GM21447 (cell line): Measurements from ENCODE around the gene RABGAP1L.
"Not testable (repeated sequence)": the region's sequence is repeated elsewhere in the genome, so short reads cannot be mapped to it uniquely, and the experiment has no call there.

ENCODE experiments used
- ATAC-seq: cut with Tn5 transposase; IDR thresholded peaks from one replicate; pipeline ENCODE4 v1.9.1; 2021; ENCODE audit not compliant: unreplicated experiment

The RABGAP1L gene

DNA sequence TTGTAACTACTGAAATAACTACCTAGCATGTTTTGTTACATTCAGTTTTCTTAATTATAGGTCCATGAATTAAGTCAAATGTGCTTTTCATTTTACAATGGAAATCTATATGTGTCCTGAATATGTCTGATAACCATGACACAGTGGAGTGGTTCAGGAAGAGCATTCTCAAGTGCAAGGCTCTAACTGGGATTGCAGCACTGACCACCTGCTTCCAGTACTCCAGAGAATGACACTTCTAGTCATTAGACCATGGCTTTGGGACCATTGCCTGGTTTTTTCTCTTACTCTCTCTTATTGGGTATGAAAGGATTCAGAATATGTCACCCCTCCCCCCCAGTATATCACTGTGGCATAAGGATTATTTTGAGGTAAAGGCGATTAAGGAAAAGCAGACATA is 635.5 kb downstream of the RABGAP1L start:
- ATAC-seq = no peak

DNA sequence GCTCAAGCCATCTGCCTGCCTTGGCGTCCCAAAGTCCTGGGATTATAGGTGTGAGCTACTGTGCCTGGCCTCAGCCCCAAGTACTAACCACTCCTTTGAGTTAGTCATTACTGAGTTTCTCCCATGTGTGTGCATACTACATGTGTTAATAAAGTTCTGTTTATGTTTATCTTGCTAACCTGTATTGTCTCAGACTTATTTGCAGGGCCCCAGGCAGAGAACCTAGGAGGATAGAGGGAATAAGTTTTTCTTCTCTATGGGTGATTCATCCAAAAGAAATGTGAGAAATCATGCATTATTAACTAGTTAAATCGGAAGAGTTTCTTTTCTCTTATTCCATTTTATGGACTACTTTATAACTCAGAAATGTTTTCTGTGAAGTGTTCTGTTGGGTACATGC is 636.5 kb downstream of the RABGAP1L start:
- ATAC-seq = no peak

DNA sequence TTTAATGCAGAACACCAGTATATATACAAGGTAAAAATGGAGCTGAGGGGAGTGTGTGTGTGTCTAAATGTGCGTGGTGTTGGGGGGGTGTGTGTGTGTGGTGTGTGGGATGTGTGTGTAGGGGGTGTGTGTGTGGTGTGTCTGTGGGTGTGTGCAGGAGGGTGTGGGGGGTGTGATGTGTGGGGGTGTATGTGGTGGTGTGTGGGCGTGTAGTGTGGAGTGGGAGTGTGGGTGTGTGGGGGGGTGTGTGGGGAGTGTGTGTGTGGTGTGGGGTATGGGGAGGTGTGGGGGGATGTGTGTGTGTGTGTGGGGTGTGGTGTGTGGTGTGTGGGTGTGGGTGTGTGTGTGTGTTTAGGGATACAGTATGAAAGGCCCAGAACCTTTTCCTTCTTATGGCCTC is 638.1 kb downstream of the RABGAP1L start:
- no peak for ATAC-seq

DNA sequence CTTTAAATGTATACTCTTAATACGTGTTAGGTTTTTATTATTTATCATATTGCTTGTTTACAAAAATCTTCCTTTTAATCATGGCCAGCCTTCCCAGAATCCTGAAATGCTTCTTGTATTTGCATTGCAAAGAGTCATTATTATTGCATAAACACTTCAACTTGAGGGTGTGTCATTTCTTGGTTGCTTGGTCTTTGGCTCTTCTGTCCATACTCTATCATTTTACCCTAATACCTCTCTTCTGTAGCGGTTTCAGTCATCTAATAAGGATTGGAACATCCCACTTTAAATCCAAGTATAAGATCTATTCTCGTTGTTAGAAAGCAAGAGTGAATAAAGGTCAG is 639.8 kb downstream of the RABGAP1L start:
- no peak for ATAC-seq

DNA sequence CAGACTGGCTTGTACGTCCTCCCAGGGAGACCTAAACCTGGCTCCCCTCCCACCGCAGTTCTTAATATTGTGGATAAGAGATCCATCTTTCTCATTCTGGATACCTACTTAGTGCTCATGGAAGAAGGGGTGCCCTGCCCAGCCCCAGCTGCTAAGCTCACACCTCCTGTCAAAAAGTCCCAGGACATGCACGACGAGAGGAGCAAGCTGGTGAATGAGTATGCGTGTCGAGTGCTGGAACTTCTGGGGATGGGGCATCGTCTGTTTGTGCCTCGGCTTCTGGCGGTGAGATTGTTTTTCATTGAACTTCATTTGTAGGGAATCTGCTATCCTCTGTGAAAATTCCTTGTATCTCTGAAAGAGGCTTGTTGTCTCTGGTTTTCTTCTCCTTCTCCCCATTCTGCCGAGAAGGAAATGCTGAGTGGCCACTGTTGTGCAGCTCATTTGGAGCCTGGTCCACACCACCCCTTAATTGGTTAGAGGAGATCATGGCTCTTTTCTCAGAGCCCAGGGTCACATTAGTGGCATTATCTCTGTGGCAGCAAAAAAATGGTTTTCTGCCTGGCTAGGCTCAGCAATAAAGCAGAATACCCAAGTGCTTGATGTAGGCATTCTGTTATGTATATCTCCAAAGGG is 641.0 kb downstream of the RABGAP1L start:
- no peak for ATAC-seq

DNA sequence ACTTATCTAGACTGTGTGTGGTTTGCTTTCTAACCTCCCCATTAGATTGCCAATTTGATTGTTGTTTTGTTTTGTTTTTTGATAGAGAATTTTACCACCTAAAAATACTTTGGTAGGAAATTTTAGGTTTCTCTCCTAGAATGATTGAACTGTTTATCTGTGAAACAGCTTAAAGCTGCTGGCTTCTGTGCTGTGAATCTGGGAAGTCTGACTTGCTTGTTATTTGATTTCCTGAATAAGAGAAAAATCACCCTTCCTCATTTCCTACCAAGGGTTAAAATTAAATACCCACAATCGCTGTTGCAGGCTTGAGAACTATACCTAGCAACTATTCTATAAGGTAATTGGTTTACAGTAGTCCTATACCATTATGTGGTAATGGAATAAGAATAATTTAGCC is 641.6 kb downstream of the RABGAP1L start:
- no peak for ATAC-seq

DNA sequence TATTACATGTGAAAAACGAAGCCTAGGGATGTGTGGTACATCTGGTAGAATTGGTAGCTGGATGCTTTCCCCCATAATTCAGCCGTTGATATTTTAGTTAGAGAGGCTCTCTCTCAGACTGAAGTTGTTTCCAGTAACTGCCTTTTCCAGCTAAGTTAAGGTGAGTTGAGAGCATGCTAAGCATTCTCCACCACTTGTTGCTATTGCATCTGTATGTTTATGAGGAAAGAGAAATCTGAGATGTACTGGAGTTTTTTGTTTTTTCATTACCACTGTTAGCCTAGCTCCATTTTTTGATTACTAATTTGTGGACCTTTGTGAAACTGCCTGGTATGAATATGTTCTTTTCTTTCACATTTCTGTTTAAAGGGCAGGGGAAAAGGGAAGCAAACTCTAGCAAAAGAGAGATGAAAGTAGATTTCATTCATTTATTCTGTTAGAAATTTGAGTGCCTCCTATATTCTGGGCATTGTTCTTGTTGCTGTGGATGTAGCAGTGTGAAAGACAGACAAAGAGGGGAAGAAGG is 650.5 kb downstream of the RABGAP1L start:
- no peak for ATAC-seq

DNA sequence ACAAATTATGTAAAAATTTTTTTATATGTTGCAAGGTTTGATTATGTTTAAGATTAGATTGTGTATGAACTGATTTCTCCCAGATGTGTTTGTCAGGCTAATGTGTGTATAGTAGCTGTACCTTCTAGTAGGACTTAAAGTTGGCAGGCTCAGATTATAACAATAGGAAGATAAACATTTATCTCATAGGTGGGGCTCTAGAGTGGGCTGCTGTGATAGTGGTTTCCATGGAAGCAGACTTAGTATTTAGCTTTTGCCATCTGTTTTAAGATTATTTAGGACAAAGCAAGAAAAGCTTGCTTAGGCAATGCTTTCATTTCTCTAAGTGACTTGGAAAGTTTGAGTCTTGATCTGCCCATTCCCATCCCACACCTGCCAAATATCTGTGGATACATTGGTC is 652.7 kb downstream of the RABGAP1L start:
- ATAC-seq = no peak

DNA sequence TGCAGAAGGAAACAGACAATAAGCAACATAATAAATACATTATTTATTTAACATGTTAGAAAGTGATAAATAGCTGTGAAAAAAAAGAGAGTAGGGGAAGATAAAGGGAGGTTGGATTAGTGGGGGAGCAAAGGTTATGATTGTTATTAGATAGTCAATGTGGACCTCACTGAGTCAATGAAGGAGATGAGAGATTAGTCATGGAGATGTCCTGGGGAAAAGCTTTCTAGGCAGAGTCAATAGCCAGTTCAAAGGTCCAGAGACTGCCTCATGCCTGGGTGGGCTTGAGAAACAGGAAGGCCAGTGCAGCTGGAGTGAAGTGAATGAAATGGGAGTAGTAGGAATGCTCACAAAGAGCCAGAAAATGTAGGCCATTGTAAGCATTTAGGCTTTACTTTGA is 653.3 kb downstream of the RABGAP1L start:
- ATAC-seq = no peak

DNA sequence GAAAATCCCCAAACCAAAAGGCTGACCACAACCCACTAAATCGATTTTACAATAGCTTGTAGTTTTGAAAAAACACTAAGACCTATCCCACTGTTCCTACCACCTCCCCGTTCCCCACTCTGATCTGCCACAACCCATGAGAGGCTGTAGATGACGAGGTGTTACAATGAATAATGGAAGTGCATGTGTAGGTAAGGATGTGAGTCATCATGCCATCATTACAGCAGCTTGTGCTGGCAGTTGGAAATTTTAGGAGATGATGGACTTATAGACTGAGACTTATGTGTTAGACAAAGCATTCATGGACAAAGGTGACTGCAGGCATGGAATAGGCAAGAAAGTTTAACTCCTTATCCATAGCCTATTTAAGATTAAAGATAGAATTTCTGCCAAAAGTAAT is 655.7 kb downstream of the RABGAP1L start:
- ATAC-seq = peak; percentile 46

DNA sequence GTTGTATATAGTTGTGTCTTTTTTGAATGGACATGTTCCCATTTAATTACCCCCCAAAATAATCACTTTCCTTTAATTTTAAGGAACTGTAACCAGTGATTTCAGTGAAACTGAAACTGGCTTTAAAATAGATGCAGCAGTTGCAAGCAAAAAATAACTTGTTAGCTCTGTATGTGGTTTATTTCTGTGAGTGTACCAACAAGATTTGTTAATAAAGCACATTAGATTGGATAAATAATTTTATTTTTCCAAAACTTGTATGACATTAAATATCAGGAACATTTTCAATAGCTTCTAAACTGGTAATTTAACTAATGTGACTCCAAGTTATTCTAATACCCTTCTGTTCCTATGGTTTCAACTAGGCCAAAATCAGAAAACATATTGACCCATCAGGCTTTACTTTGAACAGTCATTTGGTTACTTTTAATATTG is 656.2 kb downstream of the RABGAP1L start:
- peak; percentile 57 for ATAC-seq

DNA sequence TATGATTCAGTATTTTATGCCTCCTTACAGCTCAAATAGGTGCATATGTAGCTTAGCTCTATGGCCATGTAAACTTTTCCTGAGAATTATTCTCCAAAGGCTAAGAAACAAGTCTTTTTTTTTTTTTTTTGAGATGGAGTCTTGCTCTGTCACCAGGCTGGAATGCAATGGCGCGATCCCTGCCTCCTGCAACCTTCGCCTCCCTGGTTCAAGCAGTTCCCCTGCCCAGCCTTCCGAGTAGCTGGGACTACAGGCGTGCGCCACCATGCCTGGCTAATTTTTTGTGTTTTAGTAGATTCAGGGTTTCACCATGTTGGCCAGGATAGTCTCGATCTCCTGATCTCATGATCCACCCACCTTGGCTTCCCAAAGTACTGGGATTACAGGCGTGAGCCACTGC is 657.3 kb downstream of the RABGAP1L start:
- ATAC-seq = not testable (repeated sequence)

DNA sequence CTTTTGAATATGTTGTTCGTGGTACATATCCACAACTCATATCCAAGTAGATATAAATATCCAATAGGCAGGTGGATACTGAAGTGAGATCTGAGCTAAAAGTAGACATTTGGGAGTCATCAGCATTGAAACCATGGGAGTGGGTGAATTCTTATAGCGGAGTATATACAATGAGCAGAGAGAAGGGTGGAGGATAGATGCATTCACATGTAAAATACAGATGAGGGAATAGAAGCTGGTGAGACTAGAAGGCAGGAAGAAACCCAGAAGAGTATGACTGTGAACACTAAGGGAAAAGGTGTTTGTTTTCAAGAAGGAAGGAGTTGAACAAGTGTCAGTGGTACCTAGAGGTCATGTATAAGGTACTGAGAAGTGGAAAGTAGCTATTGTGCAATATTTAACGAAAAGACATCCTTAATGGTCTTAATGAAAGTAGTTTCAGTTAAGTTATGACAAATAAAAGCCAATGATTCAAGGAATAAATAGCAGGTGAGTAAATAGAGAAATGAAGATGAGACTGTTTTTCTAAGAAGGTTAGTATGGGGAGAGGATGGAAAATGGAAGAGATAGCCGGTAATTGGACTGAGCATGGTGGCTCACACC is 658.8 kb downstream of the RABGAP1L start:
- peak; percentile 41 for ATAC-seq

DNA sequence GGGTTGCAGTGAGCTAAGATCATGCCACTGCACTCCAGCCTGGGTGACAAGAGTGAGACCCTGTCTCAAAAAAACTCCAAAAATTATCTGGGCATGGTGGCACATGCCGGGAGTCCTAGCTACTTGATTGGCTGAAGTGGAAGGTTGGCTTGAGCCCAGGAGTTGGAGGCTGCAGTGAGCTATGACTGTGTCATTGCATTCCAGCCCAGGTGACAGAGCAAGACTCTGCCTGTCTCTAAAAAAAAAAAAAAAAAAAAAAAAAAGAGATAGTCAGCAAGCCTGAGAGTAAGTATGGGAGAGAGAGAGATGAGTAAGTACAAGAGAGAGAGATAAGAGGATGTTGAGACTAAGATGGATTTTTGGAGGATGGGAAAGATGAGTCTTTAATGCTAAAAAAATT is 659.6 kb downstream of the RABGAP1L start:
- ATAC-seq = no peak

DNA sequence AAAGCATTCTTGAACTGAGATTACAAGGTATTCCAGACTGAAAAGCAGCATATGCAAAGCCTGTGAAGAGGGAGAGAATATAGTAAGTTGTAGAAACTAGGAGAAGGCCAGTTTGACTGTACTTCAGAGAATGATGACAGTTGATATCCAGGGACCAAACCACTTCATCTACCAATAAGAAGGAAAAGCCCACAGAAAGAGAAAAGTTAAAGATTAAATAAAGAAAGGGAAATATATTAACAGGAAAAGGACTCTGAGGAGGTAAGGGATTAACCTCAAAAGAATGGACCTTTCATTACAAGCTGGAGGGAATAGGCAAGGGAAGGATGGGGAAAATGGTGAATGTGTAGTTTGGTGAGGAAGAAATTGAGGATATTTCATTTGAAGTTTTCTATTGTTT is 660.3 kb downstream of the RABGAP1L start:
- no peak for ATAC-seq

DNA sequence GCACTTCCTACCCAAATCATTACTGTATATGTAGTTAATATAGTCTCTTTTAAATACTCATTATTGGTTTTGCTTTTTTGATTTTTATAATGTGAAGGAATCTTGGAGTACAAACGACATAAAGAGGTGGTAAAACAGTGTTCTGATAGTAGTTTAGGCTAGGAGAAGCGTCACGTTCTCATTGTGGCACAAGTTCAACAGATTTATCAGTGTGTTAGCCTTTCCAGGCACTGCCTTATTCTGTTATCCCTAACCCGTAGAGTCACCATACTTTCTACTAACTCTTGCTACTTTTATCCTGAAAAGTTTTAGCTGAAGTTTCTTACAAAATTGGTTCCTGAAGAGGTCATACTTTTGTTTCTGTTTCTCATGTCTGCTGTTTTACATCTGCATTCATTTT is 665.8 kb downstream of the RABGAP1L start:
- ATAC-seq = no peak

DNA sequence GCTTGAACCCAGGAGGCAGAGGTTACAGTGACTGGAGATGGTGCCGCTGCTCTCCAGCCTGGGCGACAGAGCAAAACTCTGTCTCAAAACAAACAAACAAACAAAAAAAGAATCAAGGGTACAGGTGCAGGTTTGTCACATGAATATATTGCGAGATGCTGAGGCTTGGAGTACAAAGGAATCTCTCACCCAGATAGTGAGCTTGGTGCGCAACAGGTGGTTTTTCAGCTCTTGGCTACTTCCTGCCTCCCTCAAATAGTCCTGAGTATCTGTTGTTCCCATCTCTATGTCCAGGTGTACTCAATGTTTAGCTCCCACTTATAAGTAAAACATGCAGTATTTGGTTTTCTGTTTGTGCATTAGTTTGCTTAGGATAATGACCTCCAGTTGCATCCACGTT is 666.5 kb downstream of the RABGAP1L start:
- ATAC-seq = no peak

DNA sequence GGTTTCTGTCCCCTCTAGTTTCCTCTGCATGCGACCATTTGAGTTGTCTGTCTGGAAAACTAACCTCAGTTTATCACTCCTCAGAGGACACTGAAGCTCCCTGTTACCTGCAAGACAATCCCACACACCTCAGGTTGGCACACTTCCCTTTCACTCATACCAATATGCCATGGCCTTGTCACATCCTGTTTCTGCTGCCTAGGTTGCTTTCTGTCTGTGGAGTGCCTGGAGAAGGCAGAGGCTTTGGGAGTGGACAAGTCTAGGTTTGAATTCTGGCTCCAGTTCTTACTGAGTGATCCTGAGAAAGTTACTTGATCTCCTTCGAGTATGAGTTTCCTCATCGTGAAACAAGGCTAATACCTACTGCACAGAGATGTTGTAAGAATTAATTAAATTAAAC is 668.9 kb downstream of the RABGAP1L start:
- ATAC-seq = no peak

DNA sequence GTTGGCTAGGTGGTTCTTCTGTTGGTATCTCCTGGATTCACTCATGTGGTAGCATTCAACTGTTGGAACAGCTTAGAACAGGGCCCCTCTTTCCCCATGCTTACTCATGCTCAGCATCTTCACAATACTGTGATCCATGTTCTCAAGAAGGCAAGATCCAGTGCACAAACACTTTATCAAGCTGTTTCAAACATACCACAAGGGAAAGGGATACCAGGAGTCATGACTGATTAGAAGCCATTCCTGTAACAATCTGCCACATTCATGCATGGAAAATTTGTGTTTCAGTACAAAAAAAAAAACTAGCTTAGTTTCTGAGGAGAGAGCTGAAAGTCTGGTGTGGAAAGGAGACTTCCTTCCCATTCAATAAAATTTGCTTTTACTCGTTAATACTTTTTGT is 670.7 kb downstream of the RABGAP1L start:
- no peak for ATAC-seq

DNA sequence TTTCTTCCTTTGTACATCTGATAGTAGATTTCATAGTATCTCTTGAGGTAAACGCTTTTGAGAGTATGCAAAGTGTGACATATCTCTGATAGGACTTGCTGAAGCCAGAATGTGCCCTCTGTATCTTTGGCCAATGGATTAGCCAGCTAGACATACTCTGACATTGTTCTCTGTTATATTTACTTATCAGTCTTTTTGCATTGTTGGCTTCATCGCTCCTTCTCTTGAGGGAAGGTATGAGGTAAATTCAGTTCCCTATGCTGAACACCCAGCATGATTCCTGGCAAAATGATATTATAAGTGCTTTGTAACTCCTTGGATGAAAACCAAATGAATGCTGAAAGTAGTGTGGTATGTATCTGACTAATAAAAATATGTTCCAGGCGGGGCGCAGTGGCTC is 677.2 kb downstream of the RABGAP1L start:
- no peak for ATAC-seq

DNA sequence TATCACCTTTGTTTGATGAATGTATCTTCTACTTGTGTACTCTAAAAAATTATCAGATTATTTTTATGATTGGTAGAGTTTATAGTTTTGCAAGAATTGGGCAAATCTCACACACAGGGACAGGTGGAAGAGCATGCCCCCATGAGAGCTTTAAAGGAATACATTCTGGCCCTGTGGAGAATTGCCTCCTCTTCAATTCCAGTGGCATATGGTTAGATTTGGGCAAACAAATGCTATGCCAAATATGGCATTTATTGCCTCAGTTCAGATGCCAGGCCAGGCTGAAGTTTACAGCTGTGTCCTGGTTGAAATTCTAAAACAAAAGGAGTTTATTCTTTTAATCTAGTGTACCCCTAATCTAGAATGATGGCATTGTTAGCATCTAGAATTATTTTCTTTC is 678.1 kb downstream of the RABGAP1L start:
- ATAC-seq = no peak

DNA sequence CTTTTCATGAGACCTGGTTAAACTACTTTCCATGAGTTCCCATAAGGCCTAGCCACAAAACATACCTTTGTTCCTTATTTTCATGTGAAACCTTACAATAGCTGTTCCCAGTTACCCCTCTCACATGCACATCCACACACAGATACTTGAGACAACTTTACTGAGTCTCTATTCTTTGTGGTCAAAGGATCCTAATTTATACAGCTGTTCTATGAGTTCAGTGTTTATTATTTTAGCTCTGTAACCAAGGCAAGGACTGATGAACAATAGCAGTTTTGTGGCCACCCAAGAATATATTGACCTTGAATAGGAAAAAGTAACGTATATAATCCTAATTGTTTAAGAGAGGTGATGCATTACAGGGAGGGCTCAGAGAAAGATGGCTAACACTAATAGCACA is 679.9 kb downstream of the RABGAP1L start:
- no peak for ATAC-seq

DNA sequence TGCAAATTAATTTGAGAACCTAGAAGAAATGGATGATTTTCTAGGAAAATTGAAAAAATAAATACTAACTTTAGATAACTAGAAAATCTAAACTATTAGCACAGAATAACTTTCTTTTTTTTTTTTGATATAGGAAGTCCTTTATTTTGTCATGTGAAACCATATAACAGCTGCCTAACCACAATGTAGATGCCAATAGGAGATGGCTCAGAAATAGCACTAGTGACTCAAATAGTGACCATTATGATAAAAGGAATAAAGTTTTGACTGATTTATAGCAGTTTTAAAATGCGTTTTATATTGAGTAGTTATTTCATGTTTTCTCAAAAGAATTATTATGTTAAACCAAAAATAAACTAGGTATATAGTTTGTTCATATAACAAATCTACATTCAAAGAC is 682.4 kb downstream of the RABGAP1L start:
- no peak for ATAC-seq
